ENCODE results near the gene PSMC6.
"Not testable (repeated sequence)": the region's sequence is repeated elsewhere in the genome, so short reads cannot be mapped to it uniquely, and the experiment has no call there.

PSMC6 gene

GRCh38 chr14:52706286-52706685 is 714 bp upstream of the PSMC6 start:
- peak; percentile 26 for DNase-seq (ENCODE audit: low read depth)
- H3K4me3 ChIP-seq (ENCODE audit: low read length), result peak overlapping the region; percentile 95
- no peak for TF ChIP-seq CTCF (IDR thresholded peaks at IDR 0.05; ENCODE audit: insufficient read depth, low read depth, low read length, missing control alignments)

- no peak for TF ChIP-seq CTCF (IDR thresholded peaks at IDR 0.05; ENCODE audit: insufficient read depth, low read depth, low read length, missing control alignments)
- no peak overlapping the region for H3K4me3 ChIP-seq (ENCODE audit: low read length)
- no peak for DNase-seq (ENCODE audit: low read depth)
These were observed 4.7 kb downstream of the PSMC6 start for GRCh38 chr14:52711666-52712065.

- H3K4me3 ChIP-seq (ENCODE audit: low read length), result no peak overlapping the region
- no peak for TF ChIP-seq CTCF (IDR thresholded peaks at IDR 0.05; ENCODE audit: insufficient read depth, low read depth, low read length, missing control alignments)
- no peak for DNase-seq (ENCODE audit: low read depth)
These were observed 9.2 kb downstream of the PSMC6 start for GRCh38 chr14:52716155-52716554.

- H3K4me3 ChIP-seq (ENCODE audit: low read length), result no peak overlapping the region
- DNase-seq (ENCODE audit: low read depth), result no peak
- TF ChIP-seq CTCF (IDR thresholded peaks at IDR 0.05; ENCODE audit: insufficient read depth, low read depth, low read length, missing control alignments), result no peak
These were observed 16.7 kb downstream of the PSMC6 start for GRCh38 chr14:52723514-52724359.

DNA sequence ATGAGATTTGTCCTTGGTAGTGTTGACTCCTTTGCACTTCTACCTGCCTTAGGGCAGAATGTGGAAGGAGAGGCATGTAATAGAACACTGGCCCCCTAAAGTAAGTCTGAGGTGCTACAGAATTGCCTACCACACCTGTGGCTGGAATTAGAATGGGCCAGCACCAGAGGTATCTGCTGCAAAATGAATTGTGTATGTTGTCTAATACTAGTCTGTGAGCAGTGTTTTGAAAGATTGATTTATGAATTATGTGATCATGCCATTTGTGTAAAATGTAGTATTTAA is 17.3 kb downstream of the PSMC6 start:
- no peak overlapping the region for H3K4me3 ChIP-seq (ENCODE audit: low read length)
- DNase-seq (ENCODE audit: low read depth), result no peak
- TF ChIP-seq CTCF (IDR thresholded peaks at IDR 0.05; ENCODE audit: insufficient read depth, low read depth, low read length, missing control alignments), result no peak

GRCh38 chr14:52727509-52727908 is 20.5 kb downstream of the PSMC6 start:
- not testable (repeated sequence) for DNase-seq (ENCODE audit: low read depth); H3K4me3 ChIP-seq (ENCODE audit: low read length)

DNA sequence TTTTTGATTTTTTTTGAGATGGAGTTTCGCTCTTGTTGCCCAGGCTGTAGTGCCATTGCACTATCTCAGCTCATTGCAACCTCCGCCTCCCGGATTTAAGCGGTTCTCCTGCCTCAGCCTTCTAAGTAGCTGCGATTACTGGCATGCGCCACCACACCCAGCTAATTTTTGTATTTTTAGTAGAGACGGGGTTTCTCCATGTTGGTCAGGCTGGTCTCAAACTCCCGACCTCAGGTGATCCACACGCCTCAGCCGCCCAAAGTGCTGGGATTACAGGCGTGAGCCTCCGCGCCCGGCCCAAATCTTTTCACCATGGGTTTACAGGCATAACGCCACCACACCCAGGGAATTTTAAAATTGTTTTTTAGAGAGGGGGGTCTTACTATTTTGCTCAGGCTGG is 22.0 kb downstream of the PSMC6 start:
- H3K4me3 ChIP-seq (ENCODE audit: low read length); DNase-seq (ENCODE audit: low read depth): not testable (repeated sequence)

GRCh38 chr14:52729585-52729924 is 22.6 kb downstream of the PSMC6 start:
- peak overlapping the region; percentile 33 for H3K4me3 ChIP-seq (ENCODE audit: low read length)
- TF ChIP-seq CTCF (IDR thresholded peaks at IDR 0.05; ENCODE audit: insufficient read depth, low read depth, low read length, missing control alignments), result no peak
- no peak for DNase-seq (ENCODE audit: low read depth)

Measured in epithelial cell of esophagus (primary cell).